AG09309 (cell line): ENCODE results near the gene COL9A3.

ENCODE experiments used
- DNase-seq: peaks from one replicate; pipeline ENCODE4 v3.0.0-alpha.2; 2010; ENCODE audit warnings: low read depth
- H3K4me3 ChIP-seq: 2 replicates; pipeline ENCODE4 v1.5.1; 2011; ENCODE audit warnings: mild to moderate bottlenecking, low read depth, low read length, moderate library complexity; ENCODE audit not compliant: control insufficient read depth
- CTCF ChIP-seq: IDR thresholded peaks from 2 replicates; pipeline ENCODE4 v1.5.1; 2011; ENCODE audit warnings: mild to moderate bottlenecking, low read depth, low read length, inconsistent platforms; ENCODE audit not compliant: insufficient read depth, control insufficient read depth; ENCODE audit errors: missing control alignments

COL9A3 gene

DNA sequence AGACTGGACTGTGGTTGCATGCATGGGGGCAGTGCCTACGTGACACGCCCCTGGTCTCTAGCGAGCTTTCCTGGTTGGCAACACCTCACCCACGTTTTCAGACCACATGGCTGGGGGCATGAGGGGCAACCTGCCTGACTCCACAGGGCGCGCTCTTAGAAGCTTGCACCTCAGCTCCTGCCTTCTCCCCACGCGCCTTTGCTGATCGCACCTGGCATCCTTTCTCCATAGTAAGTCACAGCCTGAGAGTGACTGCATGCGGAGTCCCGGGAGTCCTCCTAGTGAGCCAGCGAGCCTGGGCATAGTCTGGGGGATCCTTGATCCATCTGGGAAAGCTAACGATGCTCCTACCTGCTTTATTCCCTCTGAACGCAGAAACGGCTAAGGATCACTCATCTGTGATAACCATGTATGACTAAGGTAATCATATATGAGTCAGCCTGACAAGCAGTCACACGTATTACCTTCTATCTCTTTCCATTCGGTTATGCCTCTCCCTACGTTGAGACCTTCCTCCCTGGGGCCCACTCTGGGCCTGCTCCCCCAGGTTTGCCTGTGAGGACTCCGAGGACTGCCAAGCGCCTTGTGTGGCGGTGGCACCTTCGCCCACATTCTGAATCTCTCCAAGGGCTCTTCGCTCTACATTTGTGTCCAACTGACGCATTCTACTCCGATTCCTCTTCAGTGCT, 40.2 kb downstream of the COL9A3 start:
- TF ChIP-seq CTCF, result no peak
- no peak overlapping the region for H3K4me3 ChIP-seq
- DNase-seq, result no peak

- TF ChIP-seq CTCF, result no peak
- DNase-seq, result no peak
- H3K4me3 ChIP-seq, result no peak overlapping the region
These were observed 41.4 kb downstream of the COL9A3 start for GRCh38 chr20:62858058-62858830.

DNA sequence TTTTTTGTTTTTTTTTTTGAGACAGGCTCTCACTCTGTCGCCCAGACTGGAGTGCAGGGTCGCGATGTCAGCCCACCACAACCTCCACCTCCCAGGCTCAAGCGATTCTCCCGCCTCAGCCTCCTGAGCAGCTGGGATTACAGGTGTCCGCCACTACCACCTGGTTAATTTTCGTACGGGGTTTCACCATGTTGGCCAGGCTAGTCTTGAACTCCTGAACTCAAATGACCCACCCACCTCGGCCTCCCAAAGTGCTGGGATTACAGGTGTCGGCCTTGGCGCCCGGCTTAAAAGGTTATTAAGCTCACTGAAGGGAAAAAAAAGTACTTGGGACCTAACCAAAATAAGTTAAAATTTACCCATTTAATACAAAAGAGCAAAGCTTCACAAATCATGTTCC, 42.9 kb downstream of the COL9A3 start:
- TF ChIP-seq CTCF, result no peak
- H3K4me3 ChIP-seq, result peak overlapping the region; percentile 66
- DNase-seq, result no peak

GRCh38 chr20:62860391-62860923, 43.6 kb downstream of the COL9A3 start:
- TF ChIP-seq CTCF, result no peak
- DNase-seq, result no peak
- peak overlapping the region; percentile 66 for H3K4me3 ChIP-seq

DNA sequence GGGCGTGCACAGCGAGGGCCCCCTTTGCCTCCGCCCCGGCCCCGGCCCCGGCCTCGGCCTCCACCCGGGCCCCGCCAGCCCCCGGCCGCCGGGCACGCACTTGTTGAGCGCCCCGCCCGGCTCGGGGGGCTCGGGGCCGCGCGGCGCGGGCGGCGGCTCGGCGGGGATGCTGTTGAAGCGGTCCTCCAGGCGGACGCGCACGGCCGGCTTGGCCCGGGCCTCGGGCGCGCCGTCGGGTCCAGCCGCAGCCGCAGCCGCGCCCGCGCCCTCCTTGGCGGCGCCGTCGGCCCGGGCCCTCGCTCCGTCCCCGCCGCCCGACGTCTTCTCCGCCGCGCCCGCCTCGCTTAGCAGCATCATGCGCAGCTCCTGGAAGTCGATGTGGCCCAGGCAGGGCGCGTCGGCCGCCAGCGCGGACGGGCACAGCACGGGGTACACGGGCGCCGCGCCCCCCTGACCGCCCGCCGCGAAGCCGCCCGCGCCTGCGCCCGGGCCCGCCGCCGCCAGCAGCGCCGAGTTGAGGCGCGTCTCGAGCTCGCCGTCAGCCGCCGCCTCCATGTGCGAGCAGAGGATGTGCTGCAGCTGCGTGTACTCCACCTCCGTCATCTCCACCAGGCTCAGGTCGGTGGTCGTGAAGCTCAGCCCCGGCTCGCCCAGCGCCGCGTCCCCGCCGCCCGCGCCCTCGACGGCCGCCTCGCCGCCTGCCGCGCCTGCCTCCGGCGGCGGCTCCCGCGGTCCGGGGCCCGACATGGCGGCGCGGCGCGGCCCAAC, 44.3 kb downstream of the COL9A3 start:
- TF ChIP-seq CTCF, result no peak
- H3K4me3 ChIP-seq, result peak overlapping the region; percentile 66
- no peak for DNase-seq

GRCh38 chr20:62861726-62862336, 45.0 kb downstream of the COL9A3 start, which contains the start of gene TCFL5:
TCFL5 (minus strand) TSS chr20:62861822; CDS start chr20:62861670, 152 bp downstream.
- H3K4me3 ChIP-seq, result peak within 1 kb of the TSS; percentile 66
- DNase-seq, result no peak
- TF ChIP-seq CTCF, result no peak
